Activated CD4-positive, alpha-beta T cell treated with anti-CD3 and anti-CD28 coated beads, Interleukin-2, Interleukin-4, amounts not matched to agents 100 ng/mL and 50 ng/mL, durations not matched to agents 16 hours and 8 hours (primary cell): ENCODE measurements around the gene FREM1.

ENCODE experiments used
- DNase-seq: peaks from one replicate; pipeline ENCODE4 v3.0.0-alpha.2; 2020; ENCODE audit warnings: low spot score

FREM1 gene

DNA sequence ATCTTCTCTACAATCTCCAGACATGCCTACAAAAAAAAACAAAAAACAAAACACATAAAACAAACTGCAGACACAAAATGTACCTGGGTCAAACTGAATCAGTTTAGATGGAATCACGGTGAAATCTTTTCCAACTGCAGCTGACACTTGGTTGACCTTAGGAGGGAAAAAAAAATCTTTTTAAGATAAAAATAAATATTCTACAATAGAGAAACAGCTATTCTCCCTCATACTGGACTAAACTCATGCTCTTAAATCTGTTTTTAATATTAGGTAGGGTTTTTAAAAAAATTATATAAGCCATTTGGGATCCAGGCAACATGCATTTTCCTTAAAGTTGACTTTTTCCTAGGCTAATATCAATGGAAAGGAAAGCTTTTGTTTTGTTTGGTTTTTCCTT is 153.9 kb downstream of the FREM1 start:
- no peak for DNase-seq

DNA sequence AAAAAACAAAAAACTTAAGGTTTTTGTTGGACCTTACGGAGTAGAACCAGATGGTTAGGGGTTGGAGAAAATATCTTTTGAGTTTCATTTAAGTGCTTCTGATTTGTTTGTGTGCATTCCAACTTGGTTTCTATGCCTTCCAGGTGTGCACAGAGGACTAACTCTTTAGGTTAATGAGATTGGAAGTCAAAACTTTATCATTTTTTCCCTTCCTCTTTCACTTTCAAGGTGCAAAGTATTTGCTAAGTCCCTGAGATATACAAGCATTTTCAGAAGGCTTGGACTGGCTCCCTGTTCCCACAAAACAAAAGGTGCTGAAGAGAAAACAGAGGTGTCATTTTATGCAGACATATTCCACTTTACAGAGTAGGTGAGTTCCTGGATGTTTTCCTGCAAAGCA is 157.4 kb downstream of the FREM1 start:
- DNase-seq, result no peak

DNA sequence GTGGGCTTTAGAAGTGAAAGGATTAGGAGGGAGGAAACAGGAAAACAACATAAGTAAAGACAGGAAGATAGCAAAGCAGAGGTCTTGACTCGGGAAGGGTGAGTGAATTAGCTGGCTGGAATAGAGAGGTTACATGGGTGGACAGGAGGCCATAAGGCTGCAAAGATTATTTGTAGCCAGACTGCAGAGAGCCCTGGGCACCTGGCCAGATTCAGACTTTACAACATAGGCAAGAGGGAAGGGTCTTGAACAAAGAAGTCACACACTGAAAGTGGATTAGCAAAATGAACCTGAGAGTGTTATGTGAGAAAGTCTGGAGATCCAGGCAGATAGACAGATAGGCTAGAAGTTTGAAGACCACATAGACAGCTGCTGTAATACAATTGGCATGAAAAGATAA is 158.0 kb downstream of the FREM1 start:
- no peak for DNase-seq

DNA sequence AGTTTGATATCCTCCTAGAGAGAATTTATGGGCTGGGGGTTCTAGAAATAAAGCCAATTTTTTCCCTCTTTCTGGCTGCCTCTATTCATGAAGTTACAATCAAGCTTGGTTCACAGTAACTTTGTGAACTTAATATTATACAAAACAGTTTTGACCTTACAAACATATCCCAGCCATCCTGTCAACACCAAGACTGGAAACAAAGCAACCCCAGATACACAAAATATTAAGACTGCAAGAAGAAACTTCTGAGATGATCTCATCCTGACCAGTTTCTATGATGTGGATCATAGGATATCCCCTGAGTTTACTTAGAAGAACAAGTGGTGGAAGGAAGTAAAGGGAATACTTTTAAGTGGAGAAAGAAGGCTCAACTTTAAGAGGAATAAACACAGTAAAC is 159.4 kb downstream of the FREM1 start:
- DNase-seq, result no peak

DNA sequence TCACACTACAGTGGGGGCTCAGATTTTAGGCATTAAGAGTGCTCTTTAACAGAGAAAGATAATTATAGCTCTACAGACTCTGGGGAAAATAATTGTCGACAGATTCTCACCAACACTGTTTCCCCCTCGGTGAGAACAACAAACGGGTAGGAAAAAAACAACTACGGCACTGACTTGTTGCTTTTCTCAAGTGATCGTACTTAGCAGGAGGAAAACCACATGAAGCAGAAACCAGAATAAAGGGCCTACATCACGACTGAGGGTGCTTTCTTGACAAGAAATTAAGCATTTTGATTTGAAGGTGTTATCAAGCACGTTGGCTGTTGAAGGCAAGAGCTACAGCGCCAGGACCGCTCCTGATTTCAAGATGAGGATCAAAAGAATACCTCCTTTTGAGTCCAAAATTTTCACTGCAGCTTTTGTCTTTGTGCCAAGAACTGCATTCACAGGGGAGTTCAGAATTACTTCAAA is 160.5 kb downstream of the FREM1 start:
- DNase-seq, result no peak

DNA sequence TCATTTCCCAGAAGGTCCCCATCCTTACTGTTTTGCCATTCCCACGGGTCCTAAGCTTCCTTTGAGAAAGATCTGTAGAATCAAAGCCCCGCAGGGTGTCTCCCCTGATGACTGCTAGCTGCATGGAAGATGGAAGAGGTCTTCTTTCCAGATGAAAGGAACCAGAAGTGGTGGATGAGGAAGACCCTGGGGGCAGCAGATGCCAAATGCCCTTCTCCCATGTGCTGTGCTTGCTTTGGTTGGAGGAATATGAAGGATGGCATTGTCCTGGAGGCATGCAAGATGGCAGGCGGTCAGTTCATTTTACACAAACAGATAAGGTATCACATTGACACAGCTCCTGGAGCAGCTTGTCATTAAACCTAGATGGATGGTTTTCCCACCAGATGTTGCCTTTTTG is 161.9 kb downstream of the FREM1 start:
- DNase-seq, result no peak

DNA sequence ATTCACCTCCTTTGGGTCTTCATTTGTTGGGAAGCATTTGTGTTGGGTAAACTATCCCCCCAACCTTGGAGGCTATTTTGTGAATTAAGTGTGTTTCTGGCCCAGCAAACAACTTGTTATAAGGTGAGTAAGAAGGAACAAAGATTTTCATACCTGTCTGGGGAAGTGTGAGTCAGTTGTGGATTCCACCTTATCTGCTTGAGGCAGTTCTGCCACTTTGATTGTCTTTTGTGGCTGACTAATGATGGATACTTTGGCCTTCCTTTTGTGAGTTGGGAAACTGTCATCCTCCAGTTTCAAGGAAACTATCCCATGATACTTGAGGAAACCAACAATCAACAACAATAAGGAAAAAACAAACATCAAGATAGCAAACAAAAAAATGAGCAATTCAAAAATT is 163.1 kb downstream of the FREM1 start:
- DNase-seq, result no peak

DNA sequence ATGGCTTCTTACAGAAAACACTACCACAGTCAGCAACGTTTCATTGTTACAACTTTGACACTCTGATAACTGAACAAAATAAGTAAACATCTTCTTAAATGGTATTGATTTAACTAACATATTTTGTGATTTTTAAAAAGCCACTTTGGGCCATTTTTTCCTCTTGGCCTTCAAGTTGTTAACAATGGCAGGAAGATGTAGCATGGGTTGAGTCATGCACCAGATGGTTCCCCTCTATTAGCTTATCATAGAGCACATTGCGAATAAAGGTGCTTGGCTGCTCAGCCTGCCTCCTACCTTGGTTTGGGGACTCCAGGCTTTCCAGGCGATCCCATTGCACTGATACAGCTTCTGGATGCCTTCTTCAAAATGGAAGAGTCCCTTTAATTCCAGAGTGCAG is 163.6 kb downstream of the FREM1 start:
- DNase-seq, result no peak

DNA sequence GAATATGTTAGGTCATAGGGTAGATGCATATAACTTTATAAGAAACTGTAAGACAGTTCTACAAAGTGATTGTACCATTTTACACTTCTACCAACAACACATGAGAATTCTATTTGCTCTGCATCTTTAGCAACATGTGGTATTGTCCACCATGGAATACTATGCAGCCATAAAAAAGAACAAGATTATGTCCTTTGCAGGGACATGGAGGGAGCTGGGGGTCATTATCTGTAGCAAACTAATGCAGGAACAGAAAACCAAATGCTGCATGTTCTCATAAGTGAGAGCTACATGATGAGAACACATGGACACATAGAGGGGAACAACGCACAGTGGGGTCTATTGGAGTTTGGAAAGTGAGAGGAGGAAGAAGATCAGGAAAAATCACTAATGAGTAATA is 165.5 kb downstream of the FREM1 start:
- no peak for DNase-seq

DNA sequence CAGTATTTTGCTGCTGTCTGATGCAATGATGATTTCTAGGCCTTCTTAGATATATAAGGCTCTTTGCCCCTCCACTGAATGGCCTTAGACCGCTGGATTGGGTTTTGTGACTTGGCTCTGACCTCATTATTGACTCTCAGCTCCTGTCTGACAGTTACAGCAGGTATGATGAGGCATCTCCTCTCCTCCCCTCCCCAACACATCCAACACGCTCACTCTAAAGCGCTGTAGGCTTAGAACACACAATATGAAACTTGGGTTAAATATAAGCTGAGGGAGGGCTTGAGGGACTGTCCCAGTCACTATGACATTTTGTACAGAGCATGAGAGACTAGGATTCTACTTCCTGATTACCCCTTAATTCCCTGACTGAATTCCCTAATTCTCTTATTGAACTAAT is 168.9 kb downstream of the FREM1 start:
- no peak for DNase-seq

DNA sequence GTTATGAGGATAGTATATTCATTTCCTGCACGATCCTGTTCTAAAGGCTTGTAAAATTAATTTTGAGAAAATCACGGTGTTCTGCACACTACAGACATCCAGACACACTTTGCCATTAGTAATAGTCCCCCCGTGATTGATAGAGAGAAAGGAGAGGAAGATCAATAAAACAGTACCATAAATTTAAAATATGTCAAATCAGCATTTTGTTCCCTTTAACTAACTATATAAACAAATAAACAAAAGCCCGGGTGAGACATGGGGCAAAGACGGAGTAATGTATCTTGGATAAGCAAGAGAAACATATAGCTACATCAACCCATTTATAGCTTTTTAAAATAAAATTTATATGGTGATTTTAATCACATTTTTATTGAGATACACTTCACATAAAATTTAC is 177.1 kb downstream of the FREM1 start:
- no peak for DNase-seq

DNA sequence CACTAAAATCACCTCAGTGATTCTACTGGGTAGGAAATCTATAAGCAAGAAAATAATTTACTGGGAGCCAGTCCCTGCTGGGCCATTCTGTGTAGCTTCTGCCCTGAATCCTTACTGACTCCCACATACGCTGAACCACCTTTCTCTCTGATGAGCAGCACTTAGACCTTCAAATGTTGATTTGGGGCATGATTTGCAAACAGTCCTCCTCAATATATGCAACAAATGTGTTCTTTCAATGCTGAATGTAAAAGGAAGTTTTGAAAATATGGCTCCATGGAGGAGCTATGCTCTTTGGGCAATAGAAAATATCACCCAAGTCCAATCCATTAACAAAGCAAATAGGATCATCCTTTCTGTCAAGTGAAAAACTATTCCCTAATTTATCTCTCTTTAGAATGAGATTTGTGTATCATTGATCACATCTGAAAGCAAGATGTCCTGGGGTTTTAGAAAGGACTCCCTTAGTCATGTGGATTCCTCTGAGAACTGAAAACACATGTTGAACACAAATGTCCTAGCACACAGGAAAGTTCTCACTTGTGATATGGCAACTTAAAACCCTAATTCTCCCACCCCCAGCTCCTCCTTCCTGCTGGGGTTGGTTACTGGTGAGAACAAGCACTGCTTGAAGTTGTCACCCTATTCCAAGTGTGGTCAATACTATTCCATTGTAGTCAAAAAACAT is 178.8 kb downstream of the FREM1 start:
- no peak for DNase-seq

DNA sequence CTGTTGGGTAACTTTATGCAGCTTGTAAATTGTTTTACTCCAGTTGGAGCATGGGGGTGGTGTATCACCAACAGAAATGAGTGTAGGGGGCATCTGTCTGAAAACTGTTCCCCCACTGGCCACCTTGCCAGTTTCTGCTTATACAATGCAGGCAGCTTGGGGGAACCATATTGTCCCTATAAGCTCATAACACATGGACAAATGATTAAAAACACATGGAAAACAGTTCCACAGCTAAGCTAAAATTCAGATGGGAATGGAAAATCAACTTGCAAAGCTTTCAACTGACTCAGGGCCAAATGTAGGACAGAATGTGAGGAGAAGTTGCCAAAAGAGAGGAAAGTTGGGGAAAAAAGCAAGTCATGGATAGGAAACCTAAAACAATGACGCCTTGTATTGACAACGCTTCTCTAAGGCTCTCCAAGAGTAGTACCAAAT is 179.7 kb downstream of the FREM1 start:
- DNase-seq, result no peak

DNA sequence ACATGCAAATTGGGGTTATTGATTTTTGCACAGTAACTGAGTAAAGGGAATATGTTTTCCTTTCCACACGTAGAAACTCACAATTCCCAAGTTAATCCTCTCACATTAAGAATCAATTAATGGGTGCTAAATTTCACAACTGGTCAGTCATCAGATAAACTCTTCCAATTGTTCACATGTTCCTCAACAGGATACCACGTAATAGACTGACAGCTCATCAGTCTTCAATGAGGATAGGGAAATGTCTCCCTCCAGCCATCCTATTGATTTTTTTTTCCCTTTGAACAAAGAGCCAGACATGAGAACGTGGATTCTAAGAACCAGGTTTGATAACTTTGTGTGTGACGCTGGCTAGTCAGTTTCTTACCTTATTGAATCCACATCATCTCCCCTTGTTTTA is 186.9 kb downstream of the FREM1 start:
- no peak for DNase-seq

DNA sequence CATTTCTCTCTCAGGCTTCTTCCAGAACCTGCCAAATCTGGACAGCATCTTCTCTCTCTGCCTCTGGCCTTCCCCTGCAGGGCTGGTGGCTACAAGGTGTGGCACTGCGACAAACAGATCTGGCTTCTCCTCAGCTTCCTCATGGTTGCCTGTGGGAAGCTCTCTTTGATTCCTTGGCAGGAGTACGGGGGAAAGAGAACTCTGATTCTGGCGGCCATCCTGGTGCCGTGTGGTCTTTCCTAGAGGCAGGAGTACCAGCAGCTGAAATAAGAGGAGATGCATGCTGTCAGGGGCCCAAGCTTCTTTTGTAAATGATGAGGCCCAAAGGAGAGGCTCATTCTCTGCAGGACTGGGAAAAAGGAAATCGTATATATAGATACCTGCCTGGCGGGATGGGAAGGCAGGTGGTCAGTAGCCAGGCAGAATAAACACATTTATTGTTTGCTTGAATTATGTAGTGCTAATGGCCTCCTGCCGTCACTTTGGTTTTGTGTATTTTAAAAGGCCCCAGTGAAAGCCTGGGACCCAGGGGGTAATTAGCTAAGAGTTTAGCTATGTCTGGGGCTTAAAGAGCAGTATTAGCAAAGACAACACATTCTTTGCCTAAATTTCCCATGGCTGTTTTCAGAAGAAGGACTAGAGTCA is 187.7 kb downstream of the FREM1 start, which contains the start of gene CER1:
CER1 (minus strand) TSS at position 343 of the 645 bp plus-strand sequence; CDS start at position 282, 61 bp downstream.
- no peak for DNase-seq

DNA sequence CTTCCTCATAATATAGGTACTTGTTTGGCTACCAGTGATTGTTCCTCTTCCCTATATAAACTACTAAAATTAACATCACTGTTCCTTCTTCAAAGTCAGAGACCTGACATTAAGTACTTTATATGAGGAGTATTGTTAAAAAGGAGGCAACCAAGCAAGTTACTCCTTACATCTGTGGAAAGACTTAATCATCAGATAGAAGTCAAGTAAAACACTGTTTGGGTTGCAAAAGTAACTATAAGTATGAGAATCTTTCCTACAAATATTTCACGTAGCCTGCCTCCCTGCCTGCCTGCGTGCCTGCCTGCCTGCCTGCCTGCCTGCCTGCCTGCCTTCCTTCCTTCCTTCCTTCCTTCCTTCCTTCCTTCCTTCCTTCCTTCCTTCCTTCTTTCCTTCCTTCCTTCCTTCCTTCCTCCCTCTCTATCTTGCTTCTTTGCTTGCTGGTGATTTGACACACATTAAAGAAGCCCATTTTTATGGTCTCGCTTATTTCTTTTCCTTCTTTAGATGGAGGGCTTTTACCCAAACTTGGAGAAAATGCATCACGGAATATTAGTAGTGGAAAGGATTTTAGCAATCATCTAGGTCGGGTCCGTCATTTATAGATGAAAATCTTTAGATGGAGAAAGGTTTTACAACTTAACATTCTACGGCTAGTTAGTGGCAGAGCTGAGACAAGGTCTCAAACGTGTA is 190.9 kb downstream of the FREM1 start:
- no peak for DNase-seq

DNA sequence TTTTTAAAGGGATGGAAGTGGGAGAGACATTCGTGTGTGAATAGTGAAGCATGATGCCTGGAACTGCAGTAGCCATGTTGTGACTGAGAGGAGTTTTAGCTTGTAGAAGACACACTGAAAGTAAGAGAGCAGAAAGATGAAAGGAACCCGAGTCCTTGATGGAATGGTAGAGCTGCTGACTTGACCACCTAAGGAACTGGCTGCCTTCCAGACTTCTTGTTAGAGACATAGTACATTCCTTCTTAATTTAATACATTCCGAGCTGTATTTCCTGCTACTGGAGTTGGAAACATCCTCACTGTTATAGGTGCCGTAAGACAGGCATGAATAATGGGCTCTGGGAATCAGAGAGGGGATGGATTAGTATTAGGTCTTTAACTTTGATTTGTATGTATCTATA is 195.1 kb downstream of the FREM1 start:
- no peak for DNase-seq

DNA sequence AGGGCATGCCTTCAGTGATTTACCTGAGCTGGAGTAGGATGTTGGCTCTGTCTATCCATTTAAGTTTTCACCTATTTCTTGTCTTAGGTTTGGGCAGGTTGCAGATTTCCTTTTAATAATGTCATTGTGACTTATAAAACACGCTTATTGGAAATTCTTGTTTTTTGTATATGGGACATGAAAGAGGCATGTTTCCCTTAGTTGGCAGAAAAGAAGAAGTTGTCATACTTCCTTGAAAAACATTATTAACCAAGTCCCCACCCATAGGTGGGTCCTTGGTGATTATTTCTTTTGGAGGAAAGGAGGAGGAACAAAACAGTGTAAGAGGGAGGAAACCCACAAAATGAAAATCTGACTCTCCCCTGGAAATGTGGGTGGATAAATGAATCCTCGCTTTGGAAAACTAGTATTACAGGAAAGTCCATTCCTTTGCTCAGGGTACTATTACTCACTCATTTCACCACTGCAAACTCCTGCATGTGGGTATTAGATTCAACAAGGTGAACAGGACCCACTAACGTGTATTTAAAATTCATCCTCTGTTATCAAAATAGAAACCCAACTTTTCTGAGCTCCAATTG is 197.0 kb downstream of the FREM1 start:
- DNase-seq, result no peak

DNA sequence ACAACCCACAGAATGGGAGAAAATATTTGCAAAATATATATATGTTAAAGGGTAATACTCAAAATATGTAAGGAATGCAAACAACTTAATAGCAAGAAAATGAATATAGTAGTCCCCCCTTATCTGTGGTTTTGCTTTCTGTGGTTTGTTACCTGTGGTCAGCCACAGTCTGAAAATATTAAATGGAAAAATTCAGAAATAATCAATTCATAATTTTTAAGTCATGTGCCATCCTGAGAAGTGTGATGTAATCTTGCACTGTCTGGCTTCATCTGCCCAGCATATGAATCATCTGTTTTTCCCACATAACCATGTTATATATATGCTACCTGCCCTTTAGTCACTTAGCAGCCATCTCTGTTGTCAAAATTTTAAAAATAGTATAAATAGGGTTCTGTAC is 199.4 kb downstream of the FREM1 start:
- DNase-seq, result no peak

DNA sequence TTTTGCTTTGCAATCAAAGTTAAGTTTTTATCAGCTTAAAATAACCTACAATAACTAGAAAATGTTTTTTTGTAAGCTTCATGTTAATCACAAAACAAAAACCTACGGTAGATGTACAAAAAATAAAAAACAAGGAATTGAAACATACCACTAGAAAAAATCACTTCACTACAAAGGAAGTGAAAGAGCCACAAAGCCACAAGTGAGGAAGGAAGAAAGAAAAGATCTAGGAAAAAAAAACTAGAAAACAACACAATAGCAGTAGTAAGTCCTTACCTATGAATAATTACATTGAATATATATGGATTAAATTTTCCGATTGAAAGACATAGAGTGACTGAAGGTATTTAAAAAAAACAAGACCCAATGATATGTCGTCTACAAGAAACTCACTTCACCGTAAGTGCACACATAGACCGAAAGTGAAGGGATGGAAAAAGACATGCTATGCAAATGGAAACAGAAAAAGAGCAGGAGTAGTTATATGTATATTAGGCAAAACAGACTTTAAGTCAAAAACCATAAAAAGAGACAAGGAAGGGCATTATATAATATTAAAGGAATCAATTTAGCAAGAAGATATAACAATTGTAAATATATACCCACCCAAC is 203.6 kb downstream of the FREM1 start:
- DNase-seq, result no peak

DNA sequence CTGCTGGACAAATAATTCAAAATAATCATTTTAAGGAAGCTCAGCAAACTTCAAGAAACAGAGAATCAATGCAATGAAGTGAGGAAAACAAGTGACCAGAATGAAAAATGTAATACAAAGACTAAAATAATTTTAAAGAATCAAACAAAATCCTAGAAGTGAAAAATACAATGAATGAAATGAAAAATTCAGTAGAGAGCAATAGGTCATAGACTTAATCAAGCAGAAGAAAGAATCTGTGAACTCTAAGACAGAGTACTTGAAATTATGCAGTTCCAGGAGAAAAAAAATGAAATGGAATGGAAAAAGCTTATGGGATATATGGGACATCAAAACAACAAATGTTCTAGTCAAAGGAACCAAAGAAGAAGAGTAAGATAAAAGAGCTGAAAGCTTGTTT is 205.1 kb downstream of the FREM1 start:
- no peak for DNase-seq

DNA sequence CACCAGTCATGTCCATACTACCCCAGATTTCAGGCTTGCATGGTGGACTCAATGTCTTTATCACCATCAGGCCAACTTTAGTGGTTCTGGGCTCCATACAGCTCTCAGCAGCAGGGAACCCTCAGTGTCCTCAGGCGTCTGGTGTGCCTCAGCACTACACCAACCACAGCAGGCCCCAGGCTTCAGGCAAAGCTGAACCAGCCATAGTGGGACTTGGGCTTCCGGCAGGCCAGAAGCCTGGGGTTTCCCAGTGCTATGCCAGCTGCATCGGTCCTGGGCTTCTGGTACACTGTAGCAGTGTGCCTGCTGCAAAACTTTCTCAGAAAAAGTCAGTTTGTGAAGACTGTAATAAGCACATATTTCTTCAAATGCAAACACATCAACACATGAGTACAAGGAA is 205.9 kb downstream of the FREM1 start:
- DNase-seq, result no peak
